Body of pancreas (tissue), 4 donors: ENCODE results near the gene FBN1.

Source experiments
- CTCF ChIP-seq, 7 experiments: fragments of 450-650 bp in 4 of 7; fragments of 200-600 bp in 3 of 7; sonication (generic) in 3 of 7; IDR thresholded peaks; one replicate each; pipeline ENCODE4 v1.5.1; 2016 to 2019; ENCODE audit warnings: antibody characterized with exemption in 7 of 7
- POLR2A ChIP-seq, 3 donors: fragments of 450-650 bp; IDR thresholded peaks; one replicate each; pipeline ENCODE4 v1.6.1; 2016; ENCODE audit warnings: antibody characterized with exemption in 3 of 3, mild to moderate bottlenecking in 2 of 3

- TF ChIP-seq CTCF (IDR thresholded peaks at IDR 0.05) (no peak), POLR2A (IDR thresholded peaks at IDR 0.05) (no peak)
Observed at GRCh38 chr15:48617619-48618018, 27.9 kb downstream of the FBN1 start.
